Astrocyte (in vitro differentiated cells and primary cell): Measurements from ENCODE around the gene FHIT. TPM values are rescaled to one million over a fixed set of nuclear protein-coding genes. Genes with fewer than 3 reads are reported as not detected.

Experiments used
- DNase-seq: peaks from one replicate; pipeline ENCODE4 v3.0.0-alpha.2; 2010; ENCODE audit warnings: low read depth
- FAIRE-seq: peaks from 2 replicates; lab custom pipeline; 2011; peaks lifted over from hg19 to GRCh38; lab: Jason Lieb, UNC
- H2AFZ ChIP-seq: 2 replicates; pipeline ENCODE4 v1.6.0; 2012; ENCODE audit warnings: low read depth, low read length, inconsistent platforms
- H3K27ac ChIP-seq: 2 replicates; pipeline ENCODE4 v1.5.1; 2011; ENCODE audit warnings: low read depth, low read length, inconsistent platforms
- H3K27me3 ChIP-seq: 2 replicates; pipeline ENCODE4 v1.6.0; 2011; ENCODE audit warnings: low read length, inconsistent platforms; ENCODE audit not compliant: insufficient read depth
- H3K36me3 ChIP-seq: 2 replicates; pipeline ENCODE4 v1.5.1; 2011; ENCODE audit warnings: low read length, inconsistent platforms; ENCODE audit not compliant: insufficient read depth
- H3K4me1 ChIP-seq: 2 replicates; pipeline ENCODE4 v1.5.1; 2011; ENCODE audit warnings: low read length, inconsistent platforms; ENCODE audit not compliant: insufficient read depth
- H3K4me2 ChIP-seq: 2 replicates; pipeline ENCODE4 v1.6.0; 2012; ENCODE audit warnings: low read length, inconsistent platforms
- H3K4me3 ChIP-seq: 2 replicates; pipeline ENCODE4 v1.5.1; 2011; ENCODE audit warnings: low read depth, mild to moderate bottlenecking, low read length, inconsistent platforms; ENCODE audit not compliant: insufficient read depth
- H3K79me2 ChIP-seq: 2 replicates; pipeline ENCODE4 v1.6.0; 2012; ENCODE audit warnings: mild to moderate bottlenecking, low read length, inconsistent platforms; ENCODE audit not compliant: insufficient read depth
- H3K9ac ChIP-seq: 2 replicates; pipeline ENCODE4 v1.6.0; 2012; ENCODE audit warnings: mild to moderate bottlenecking, low read length, inconsistent platforms
- H3K9me3 ChIP-seq: 2 replicates; pipeline ENCODE4 v1.5.1; 2012; ENCODE audit warnings: low read depth, mild to moderate bottlenecking, low read length, inconsistent platforms; ENCODE audit not compliant: insufficient read depth
- H4K20me1 ChIP-seq: 2 replicates; pipeline ENCODE4 v1.6.0; 2012; ENCODE audit warnings: low read length, inconsistent platforms; ENCODE audit not compliant: insufficient read depth
- H3K27ac Mint-ChIP-seq: one replicate; pipeline ENCODE4 v1.8.0; 2021; ENCODE audit warnings: mild to moderate bottlenecking, mixed read lengths; ENCODE audit not compliant: unreplicated experiment
- H3K27me3 Mint-ChIP-seq: one replicate; pipeline ENCODE4 v1.8.0; 2021; ENCODE audit warnings: low read depth, mixed read lengths; ENCODE audit not compliant: unreplicated experiment
- H3K36me3 Mint-ChIP-seq: one replicate; pipeline ENCODE4 v1.8.0; 2021; ENCODE audit warnings: low read depth, mixed read lengths; ENCODE audit not compliant: unreplicated experiment
- H3K4me1 Mint-ChIP-seq: one replicate; pipeline ENCODE4 v1.8.0; 2021; ENCODE audit warnings: low read depth, mixed read lengths; ENCODE audit not compliant: unreplicated experiment
- H3K4me3 Mint-ChIP-seq: one replicate; pipeline ENCODE4 v1.8.0; 2021; ENCODE audit warnings: mild to moderate bottlenecking, moderate library complexity, mixed read lengths; ENCODE audit not compliant: unreplicated experiment
- H3K9me3 Mint-ChIP-seq: one replicate; pipeline ENCODE4 v1.8.0; 2021; ENCODE audit warnings: mild to moderate bottlenecking, mixed read lengths; ENCODE audit not compliant: unreplicated experiment
- CTCF ChIP-seq: IDR thresholded peaks from 2 replicates; pipeline ENCODE4 v1.5.1; 2011; ENCODE audit warnings: low read depth, mild to moderate bottlenecking, inconsistent platforms, low read length, moderate library complexity; ENCODE audit not compliant: insufficient read depth
- EZH2 ChIP-seq: IDR thresholded peaks from 2 replicates; pipeline ENCODE4 v1.6.1; 2012; ENCODE audit warnings: mild to moderate bottlenecking, low read length, inconsistent platforms; ENCODE audit not compliant: insufficient read depth
- total RNA-seq: library from RNA; stranded (reverse); gene quantifications from 2 replicates; pipeline ENCODE4 v1.2.1, GENCODE V29; 2021

FHIT gene
- total RNA-seq, 1 donor from 2014 or later: 6.7 TPM

GRCh38 chr3:60986552-60986951 is 264.7 kb downstream of the FHIT start:
- Histone ChIP-seq H3K27me3 (no peaks in the 10 kb centered on the region), H3K9me3 (peaks cover 5% of the 10 kb centered on the region), H3K9ac (no peak overlapping the region), H4K20me1 (no peaks in the 10 kb centered on the region), H3K79me2 (no peaks in the 10 kb centered on the region), H3K4me2 (no peak overlapping the region), H3K27ac (no peak overlapping the region), H3K36me3 (no peaks in the 10 kb centered on the region), H3K4me3 (no peak overlapping the region), H2AFZ (no peak overlapping the region), H3K4me1 (no peaks in the 10 kb centered on the region)
- Mint-ChIP-seq H3K9me3 (peaks cover 16% of the 10 kb centered on the region), H3K27me3 (no peaks in the 10 kb centered on the region), H3K4me3 (no peak overlapping the region), H3K4me1 (no peaks in the 10 kb centered on the region), H3K27ac (no peak overlapping the region), H3K36me3 (peaks cover 5% of the 10 kb centered on the region)
- no peak for DNase-seq
- FAIRE-seq: no peak
- TF ChIP-seq EZH2: no peak
- no peak for TF ChIP-seq CTCF

GRCh38 chr3:60983906-60984305 is 267.3 kb downstream of the FHIT start:
- Histone ChIP-seq H3K27me3 (no peaks in the 10 kb centered on the region), H3K9me3 (peaks cover 5% of the 10 kb centered on the region), H3K36me3 (no peaks in the 10 kb centered on the region), H3K4me3 (no peak overlapping the region), H3K27ac (no peak overlapping the region), H4K20me1 (no peaks in the 10 kb centered on the region), H2AFZ (no peak overlapping the region), H3K79me2 (no peaks in the 10 kb centered on the region), H3K4me2 (no peak overlapping the region), H3K4me1 (no peaks in the 10 kb centered on the region), H3K9ac (no peak overlapping the region)
- no peak overlapping the region for H3K27ac Mint-ChIP-seq
- peaks cover 16% of the 10 kb centered on the region for H3K9me3 Mint-ChIP-seq
- TF ChIP-seq CTCF (no peak), EZH2 (no peak)
- FAIRE-seq: no peak
- H3K27me3 Mint-ChIP-seq: no peaks in the 10 kb centered on the region
- H3K4me1 Mint-ChIP-seq: peaks cover 8% of the 10 kb centered on the region
- H3K36me3 Mint-ChIP-seq: peaks cover 5% of the 10 kb centered on the region
- no peak overlapping the region for H3K4me3 Mint-ChIP-seq
- no peak for DNase-seq

GRCh38 chr3:60980342-60980692 is 270.9 kb downstream of the FHIT start:
- Mint-ChIP-seq H3K4me3 (no peak overlapping the region), H3K9me3 (peaks cover 6% of the 10 kb centered on the region), H3K4me1 (peaks cover 8% of the 10 kb centered on the region), H3K27me3 (no peaks in the 10 kb centered on the region), H3K27ac (peak overlapping the region; percentile 30), H3K36me3 (peaks cover 3% of the 10 kb centered on the region)
- peaks cover 5% of the 10 kb centered on the region for H3K9me3 ChIP-seq
- no peak overlapping the region for H2AFZ ChIP-seq
- no peak overlapping the region for H3K4me2 ChIP-seq
- TF ChIP-seq EZH2 (no peak), CTCF (no peak)
- FAIRE-seq (no peak), DNase-seq (no peak)
- no peaks in the 10 kb centered on the region for H4K20me1 ChIP-seq
- no peaks in the 10 kb centered on the region for H3K27me3 ChIP-seq
- H3K27ac ChIP-seq: no peak overlapping the region
- no peak overlapping the region for H3K9ac ChIP-seq
- no peaks in the 10 kb centered on the region for H3K36me3 ChIP-seq
- H3K4me1 ChIP-seq: no peaks in the 10 kb centered on the region
- H3K79me2 ChIP-seq: no peaks in the 10 kb centered on the region
- no peak overlapping the region for H3K4me3 ChIP-seq
